Measurements from ENCODE around the gene VAV2. TPM values are rescaled to one million over a fixed set of nuclear protein-coding genes. Genes with fewer than 3 reads are reported as not detected.

The VAV2 gene
- total RNA-seq, 2 donors from 2014 or later: 3.4 to 6.0 TPM

- Histone ChIP-seq H3K27ac (no peak overlapping the region), H3K4me3 (no peak overlapping the region), H3K4me1 (peaks cover 0 to 38% of the 10 kb centered on the region in 2 donors), H3K36me3 (no peaks in the 10 kb centered on the region), H3K9me3 (no peaks in the 10 kb centered on the region), H3K27me3 (no peaks in the 10 kb centered on the region)
- no peak for DNase-seq (ENCODE audit: low spot score)
- TF ChIP-seq CTCF (IDR thresholded peaks at IDR 0.05): no peak
These were observed 76.5 kb downstream of the VAV2 start for GRCh38 chr9:133915534-133916158.

- Histone ChIP-seq H3K9me3 (no peaks in the 10 kb centered on the region), H3K27me3 (no peaks in the 10 kb centered on the region), H3K4me1 (peaks cover 0 to 33% of the 10 kb centered on the region in 2 donors), H3K36me3 (no peaks in the 10 kb centered on the region), H3K4me3 (no peak overlapping the region), H3K27ac (no peak overlapping the region)
- DNase-seq (ENCODE audit: low spot score): no peak
- no peak for TF ChIP-seq CTCF (IDR thresholded peaks at IDR 0.05)
These were observed 77.4 kb downstream of the VAV2 start for GRCh38 chr9:133914442-133915342.

GRCh38 chr9:133913571-133914369, 78.4 kb downstream of the VAV2 start:
- Histone ChIP-seq H3K27me3 (no peaks in the 10 kb centered on the region), H3K4me1 (peaks cover 0 to 25% of the 10 kb centered on the region in 2 donors), H3K4me3 (no peak overlapping the region), H3K9me3 (no peaks in the 10 kb centered on the region), H3K27ac (no peak overlapping the region), H3K36me3 (no peaks in the 10 kb centered on the region)
- TF ChIP-seq CTCF (IDR thresholded peaks at IDR 0.05): no peak
- DNase-seq (ENCODE audit: low spot score): no peak

GRCh38 chr9:133910855-133911514, 81.1 kb downstream of the VAV2 start:
- Histone ChIP-seq H3K9me3 (no peaks in the 10 kb centered on the region), H3K27me3 (no peaks in the 10 kb centered on the region), H3K4me1 (peaks cover 0 to 19% of the 10 kb centered on the region in 2 donors), H3K4me3 (no peak overlapping the region), H3K27ac (no peak overlapping the region), H3K36me3 (no peaks in the 10 kb centered on the region)
- no peak for TF ChIP-seq CTCF (IDR thresholded peaks at IDR 0.05)
- no peak for DNase-seq (ENCODE audit: low spot score)
